Retinal pigment epithelial cell (primary cell): ENCODE results near the gene MSH3.

Experiments
- DNase-seq: peaks from one replicate; pipeline ENCODE4 v3.0.0-alpha.2; 2010; ENCODE audit warnings: low read depth
- H3K4me3 ChIP-seq: 2 replicates; pipeline ENCODE4 v1.5.1; 2011; ENCODE audit warnings: mild to moderate bottlenecking, low read length, control low read depth, moderate library complexity
- TF ChIP-seq, protein P1 (sequence below): conservative IDR thresholded peaks from 2 replicates; pipeline ENCODE4 v1.5.1; 2011; ENCODE audit warnings: low read depth, low read length, control low read depth, inconsistent platforms

MSH3 gene

GRCh38 chr5:80798166-80798565 is 143.7 kb downstream of the MSH3 start:
- TF ChIP-seq, protein P1, sequence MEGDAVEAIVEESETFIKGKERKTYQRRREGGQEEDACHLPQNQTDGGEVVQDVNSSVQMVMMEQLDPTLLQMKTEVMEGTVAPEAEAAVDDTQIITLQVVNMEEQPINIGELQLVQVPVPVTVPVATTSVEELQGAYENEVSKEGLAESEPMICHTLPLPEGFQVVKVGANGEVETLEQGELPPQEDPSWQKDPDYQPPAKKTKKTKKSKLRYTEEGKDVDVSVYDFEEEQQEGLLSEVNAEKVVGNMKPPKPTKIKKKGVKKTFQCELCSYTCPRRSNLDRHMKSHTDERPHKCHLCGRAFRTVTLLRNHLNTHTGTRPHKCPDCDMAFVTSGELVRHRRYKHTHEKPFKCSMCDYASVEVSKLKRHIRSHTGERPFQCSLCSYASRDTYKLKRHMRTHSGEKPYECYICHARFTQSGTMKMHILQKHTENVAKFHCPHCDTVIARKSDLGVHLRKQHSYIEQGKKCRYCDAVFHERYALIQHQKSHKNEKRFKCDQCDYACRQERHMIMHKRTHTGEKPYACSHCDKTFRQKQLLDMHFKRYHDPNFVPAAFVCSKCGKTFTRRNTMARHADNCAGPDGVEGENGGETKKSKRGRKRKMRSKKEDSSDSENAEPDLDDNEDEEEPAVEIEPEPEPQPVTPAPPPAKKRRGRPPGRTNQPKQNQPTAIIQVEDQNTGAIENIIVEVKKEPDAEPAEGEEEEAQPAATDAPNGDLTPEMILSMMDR = no peak
- DNase-seq = no peak
- H3K4me3 ChIP-seq = no peak overlapping the region

- DNase-seq = no peak
- TF ChIP-seq, protein P1 = no peak
- no peak overlapping the region for H3K4me3 ChIP-seq
These were observed 144.2 kb downstream of the MSH3 start for GRCh38 chr5:80798633-80799032.

GRCh38 chr5:80799041-80799440 is 144.6 kb downstream of the MSH3 start:
- TF ChIP-seq, protein P1 = no peak
- no peak for DNase-seq
- no peak overlapping the region for H3K4me3 ChIP-seq

DNA sequence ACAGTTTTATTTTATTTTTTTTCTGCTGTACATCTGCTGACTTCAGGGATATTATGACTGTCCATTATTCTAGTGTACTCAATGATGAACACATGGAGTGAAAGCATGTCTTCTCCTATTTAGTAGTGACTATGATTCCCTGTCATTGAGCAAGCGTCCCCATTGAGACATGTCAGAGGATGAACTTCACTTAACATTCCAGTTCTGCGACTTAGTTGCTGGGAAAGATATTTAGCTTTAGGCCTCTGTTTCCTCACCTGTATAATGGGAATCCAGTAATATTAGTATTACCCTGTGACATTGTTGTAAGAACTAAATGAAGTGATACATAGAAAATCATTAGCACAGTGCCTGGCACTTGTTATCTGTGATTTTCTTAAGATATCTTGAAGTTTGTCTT is 145.1 kb downstream of the MSH3 start:
- TF ChIP-seq, protein P1 = no peak
- no peak overlapping the region for H3K4me3 ChIP-seq
- DNase-seq = no peak

DNA sequence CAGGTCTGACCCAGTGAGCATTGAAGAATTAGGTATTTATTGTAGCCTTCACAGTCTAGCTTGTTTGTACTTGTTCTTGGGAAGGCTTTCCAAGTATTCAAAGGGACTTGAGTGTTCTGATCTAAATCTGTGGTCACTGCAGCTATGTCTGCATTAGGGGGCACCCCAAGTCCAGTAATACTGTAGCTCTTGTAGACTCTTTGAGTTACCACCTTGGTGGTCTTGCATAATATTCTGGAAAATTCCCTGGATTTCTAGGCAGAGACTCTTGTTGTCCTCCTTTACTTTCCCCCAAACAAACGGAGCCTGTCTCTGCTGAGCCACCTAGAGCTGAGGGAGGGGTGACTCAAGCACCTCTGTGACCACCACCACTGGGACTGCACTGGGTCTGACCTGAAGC is 149.9 kb downstream of the MSH3 start:
- H3K4me3 ChIP-seq = no peak overlapping the region
- no peak for DNase-seq
- TF ChIP-seq, protein P1 = no peak

- no peak overlapping the region for H3K4me3 ChIP-seq
- TF ChIP-seq, protein P1 = no peak
- DNase-seq = no peak
These were observed 150.6 kb downstream of the MSH3 start for GRCh38 chr5:80805038-80805437.

- H3K4me3 ChIP-seq = no peak overlapping the region
- DNase-seq = no peak
- TF ChIP-seq, protein P1 = no peak
These were observed 152.5 kb downstream of the MSH3 start for GRCh38 chr5:80806929-80807328.
